C4-2B (cell line): Measurements from ENCODE around the gene KREMEN2.

Experiments
- H3K27ac ChIP-seq: fragments of 450-650 bp; 2 replicates; pipeline ENCODE4 v1.5.1; 2017
- CTCF ChIP-seq: fragments of 450-650 bp; conservative IDR thresholded peaks from 2 replicates; pipeline ENCODE4 v1.5.1; 2017; ENCODE audit warnings: mild to moderate bottlenecking
- ZFX ChIP-seq: fragments of 450-650 bp; IDR thresholded peaks from 2 replicates; pipeline ENCODE4 v1.6.1; 2017

Gene KREMEN2

GRCh38 chr16:2976201-2976600 is 12.1 kb downstream of the KREMEN2 start:
- TF ChIP-seq ZFX (no peak), CTCF (no peak)
- H3K27ac ChIP-seq, result peak overlapping the region; percentile 94; the same call in 1 of the 2 replicates

DNA sequence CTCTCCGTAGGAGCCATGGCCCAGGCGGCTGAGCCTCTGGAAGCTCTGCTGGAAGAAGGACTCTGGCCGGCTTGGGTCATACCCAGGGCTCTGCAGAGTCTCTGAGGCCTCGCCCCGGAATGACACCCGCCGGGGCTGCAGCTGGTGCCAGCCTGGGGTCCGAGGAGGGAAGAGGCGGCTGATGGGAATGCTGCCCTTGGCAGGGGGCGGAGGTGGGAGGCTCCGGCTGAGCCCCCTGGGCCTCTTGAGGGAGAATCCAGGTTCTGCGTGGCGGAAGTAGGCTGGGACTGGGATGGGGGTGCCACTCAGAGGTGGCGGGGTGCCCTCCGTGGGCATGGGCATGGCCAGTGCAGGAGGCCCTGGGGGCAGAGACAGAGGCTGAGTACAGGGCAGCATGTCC is 12.6 kb downstream of the KREMEN2 start:
- H3K27ac ChIP-seq, result peak overlapping the region; percentile 94
- TF ChIP-seq ZFX (no peak), CTCF (no peak)

GRCh38 chr16:2977440-2977839 is 13.4 kb downstream of the KREMEN2 start:
- peak overlapping the region; percentile 94 for H3K27ac ChIP-seq
- TF ChIP-seq CTCF, result no peak
- no peak for TF ChIP-seq ZFX

- peak overlapping the region; percentile 94 for H3K27ac ChIP-seq
- TF ChIP-seq CTCF, result no peak
- TF ChIP-seq ZFX, result peak; percentile 10; the same call in 1 of the 2 replicates
Observed at GRCh38 chr16:2979669-2980226, 15.7 kb downstream of the KREMEN2 start.

GRCh38 chr16:2980227-2981176 is 16.4 kb downstream of the KREMEN2 start, which contains the start of gene PKMYT1:
Gene PKMYT1, minus strand, starts transcription at chr16:2980446. Its CDS starts 789 bp downstream, at chr16:2979657.
- peak within 1 kb of the TSS; percentile 94 for H3K27ac ChIP-seq
- peak; percentile 80; the same call in 1 of the 2 replicates for TF ChIP-seq ZFX
- no peak for TF ChIP-seq CTCF

- H3K27ac ChIP-seq, result peak overlapping the region; percentile 94
- TF ChIP-seq ZFX (no peak), CTCF (no peak)
Observed at GRCh38 chr16:2981177-2981898, 17.3 kb downstream of the KREMEN2 start.
